K562 (cell line): Measurements from ENCODE around the gene PI4K2B. TPM values are rescaled to one million over a fixed set of nuclear protein-coding genes. Genes with fewer than 3 reads are reported as not detected.

ENCODE experiments used
- ATAC-seq: fragments of 200-7000 bp; cut with Tn5 transposase; 3 replicates; pipeline ENCODE4 v1.9.1; 2020; ENCODE audit warnings: moderate library complexity
- BruUV-seq: library from RNA; stranded (reverse); fragments of 400-500 nt; replicated peaks from 2 replicates; lab custom pipeline; 2021; lab: Mats Ljungman, UMichigan
- CTCF ChIA-PET: fragments of 300-600 bp; formaldehyde crosslinking; extraction: SDS; loops from one replicate; lab custom pipeline; 2021; ENCODE audit warnings: low intra/inter-chr PET ratio; lab: Yijun Ruan, JAX
- POLR2A ChIA-PET: fragments of 300-600, 350-650 bp; sonication (Branson Sonifier 250); formaldehyde crosslinking; extraction: SDS; loops from one replicate; lab custom pipeline; 2021; ENCODE audit warnings: antibody characterized with exemption, inconsistent platforms; lab: Yijun Ruan, JAX
- DNase-seq, 4 experiments: peaks; one replicate each; pipeline versions ENCODE4 v3.0.0 to v3.0.0-alpha.2; 2011 to 2018; ENCODE audit warnings: low spot score in 3 of 4, mixed read lengths in 3 of 4; ENCODE audit errors: extremely low read depth in 1 of 4
- FAIRE-seq: peaks from 2 replicates; lab custom pipeline; 2011; peaks lifted over from hg19 to GRCh38; lab: Jason Lieb, UNC
- H2AFZ ChIP-seq: 2 replicates; pipeline ENCODE4 v1.6.0; 2011; ENCODE audit warnings: low read depth, low read length, control low read depth, inconsistent platforms
- H3K27ac ChIP-seq: fragments of 200-600 bp; 3 replicates; pipeline ENCODE4 v1.8.0; 2011; ENCODE audit warnings: low read depth, mild to moderate bottlenecking, control low read depth, inconsistent platforms, low read length, moderate library complexity, mixed read lengths; ENCODE audit errors: extremely low read depth
- H3K27me3 ChIP-seq, 2 experiments: fragments of 300-600 bp in 1 of 2; 2 replicates in 1 of 2; 3 replicates in 1 of 2; pipeline versions ENCODE4 v1.6.0 to v1.8.0; 2011; ENCODE audit warnings: inconsistent platforms in 2 of 2, low read length in 2 of 2, mild to moderate bottlenecking in 1 of 2, mixed read lengths in 1 of 2, moderate library complexity in 1 of 2; ENCODE audit not compliant: control insufficient read depth in 2 of 2, insufficient read depth in 2 of 2
- H3K36me3 ChIP-seq: fragments of 300-600 bp; 3 replicates; pipeline ENCODE4 v1.8.0; 2011; ENCODE audit warnings: mild to moderate bottlenecking, low read length, inconsistent platforms; ENCODE audit not compliant: control insufficient read depth, insufficient read depth
- H3K4me1 ChIP-seq, 2 experiments: fragments of 200-600 bp in 1 of 2; replicated peaks in 1 of 2; 2 replicates in 1 of 2; 3 replicates in 1 of 2; pipeline versions ENCODE4 v1.5.1 to v1.8.0; 2011; ENCODE audit warnings: inconsistent platforms in 2 of 2, low read length in 2 of 2, mild to moderate bottlenecking in 1 of 2, mixed read lengths in 1 of 2, moderate library complexity in 1 of 2; ENCODE audit not compliant: control insufficient read depth in 2 of 2, insufficient read depth in 2 of 2
- H3K4me2 ChIP-seq: 2 replicates; pipeline ENCODE4 v1.6.1; 2011; ENCODE audit warnings: low read length, control low read depth, inconsistent platforms, mixed read lengths; ENCODE audit not compliant: insufficient read depth
- H3K4me3 ChIP-seq: fragments of 200-600 bp; sonication (generic), shearing (Covaris generic); 2 replicates; pipeline ENCODE4 v1.5.1; 2016; ENCODE audit warnings: control low read depth, inconsistent platforms
- H3K79me2 ChIP-seq: fragments of 200-600 bp; 3 replicates; pipeline ENCODE4 v1.8.0; 2011; ENCODE audit warnings: low read length, inconsistent platforms; ENCODE audit not compliant: control insufficient read depth, insufficient read depth
- H3K9ac ChIP-seq, 2 experiments: 2 replicates each; pipeline versions ENCODE4 v1.6.0 to v1.6.1; 2011; ENCODE audit warnings: low read depth in 2 of 2, low read length in 2 of 2, control low read depth in 1 of 2, inconsistent platforms in 1 of 2, mild to moderate bottlenecking in 1 of 2, mixed read lengths in 1 of 2; ENCODE audit not compliant: insufficient read depth in 1 of 2
- H3K9me1 ChIP-seq: one replicate; pipeline ENCODE4 v1.6.0; 2011; ENCODE audit warnings: inconsistent platforms, mild to moderate bottlenecking, low read length, moderate library complexity; ENCODE audit not compliant: control insufficient read depth, insufficient read depth
- H3K9me3 ChIP-seq: replicated peaks from 2 replicates; pipeline ENCODE4 v1.5.1; 2011; ENCODE audit warnings: low read depth, low read length, inconsistent platforms; ENCODE audit not compliant: control insufficient read depth, insufficient read depth
- H4K20me1 ChIP-seq: replicated peaks from 2 replicates; pipeline ENCODE4 v1.6.1; 2011; ENCODE audit warnings: low read length, inconsistent platforms, mixed read lengths; ENCODE audit not compliant: control insufficient read depth, insufficient read depth
- GABPB1 ChIP-seq: sonication (generic); formaldehyde crosslinking; IDR thresholded peaks from 2 replicates; pipeline ENCODE4 v1.8.0; 2022; ENCODE audit warnings: mild to moderate bottlenecking, missing genetic modification reagents
- NONO ChIP-seq, 2 experiments: fragments of 200-400 bp in 1 of 2; fragments of 450-650 bp in 1 of 2; formaldehyde crosslinking in 1 of 2; IDR thresholded peaks; 2 replicates each; pipeline ENCODE4 v1.6.1; 2017; ENCODE audit warnings: low read depth in 2 of 2, mild to moderate bottlenecking in 2 of 2, moderate library complexity in 2 of 2, low read length in 1 of 2
- SMARCA5 ChIP-seq: fragments of 450-650 bp; IDR thresholded peaks from 2 replicates; pipeline ENCODE4 v1.6.1; 2016
- SNIP1 ChIP-seq: fragments of 450-650 bp; IDR thresholded peaks from 2 replicates; pipeline ENCODE4 v1.7.1; 2017; ENCODE audit warnings: low read depth, mild to moderate bottlenecking
- TCF3 ChIP-seq: sonication (generic); formaldehyde crosslinking; IDR thresholded peaks from 2 replicates; pipeline ENCODE4 v1.4.0; 2020; ENCODE audit warnings: mild to moderate bottlenecking, missing genetic modification reagents
- ZFP30 ChIP-seq: fragments of 250-450 bp; sonication (Bioruptor Pico); IDR thresholded peaks from 2 replicates; pipeline ENCODE4 v1.8.0; 2022; ENCODE audit warnings: moderate library complexity, mild to moderate bottlenecking, inconsistent platforms, borderline replicate concordance
- ZKSCAN3 ChIP-seq: fragments of 250-450 bp; sonication (Bioruptor Pico); IDR thresholded peaks from 2 replicates; pipeline ENCODE4 v1.4.0; 2020
- ZNF644 ChIP-seq: fragments of 200-800 bp; sonication (Bioruptor generic); IDR thresholded peaks from 2 replicates; pipeline ENCODE4 v1.6.1; 2016; ENCODE audit warnings: low read depth, missing genetic modification characterization, missing compliant biosample characterization
- WGBS: fragments of 100-300 bp; shearing (Covaris generic); methylation state at CpG from one replicate; pipeline ENCODE4 v1.1.6; 2016; ENCODE audit warnings: low coverage, mixed read lengths; ENCODE audit not compliant: insufficient coverage; ENCODE audit errors: missing lambda C conversion rate; 5-methylcytosine and 5-hydroxymethylcytosine counted together
- in situ Hi-C: fragments of 300-500 bp; cut with MboI; formaldehyde crosslinking; loops from 4 replicates; pipeline ENCODE4 v1.15.0; 2018; ENCODE audit warnings: inconsistent platforms, mixed read lengths
- intact Hi-C: fragments of 100-400 bp; cut with micrococcal nuclease; formaldehyde crosslinking; loops from 2 replicates; pipeline ENCODE4 v1.14.2; 2022
- polyA plus RNA-seq, 8 experiments: library from polyadenylated mRNA; depleted of rRNA in 4 of 8; stranded (reverse) in 5 of 8; unstranded in 3 of 8; fragments of >200 nt; fragmentation: Nextera tagmentation in 2 of 8; fragmentation: Illumina TruSeq in 1 of 8; extraction: Ambion mirVana in 2 of 8; extraction: Trizol in 1 of 8; gene quantifications; 2 replicates each; pipeline versions ENCODE4 v1.2.1 to v1.2.3, GENCODE V29; 2011 to 2014; ENCODE audit warnings: inconsistent platforms in 1 of 8, missing spikeins in 1 of 8
- total RNA-seq, 7 experiments: library from RNA; depleted of rRNA in 6 of 7; stranded (reverse); fragments of >200 nt in 6 of 7; fragmentation: Illumina TruSeq in 2 of 7; extraction: Trizol in 2 of 7; gene quantifications; 2 replicates each; pipeline versions ENCODE4 v1.2.1 to v1.2.3, GENCODE V29; 2011 to 2021; ENCODE audit warnings: low replicate concordance in 1 of 7
- TF ChIP-seq, protein P1 (sequence below), 3 experiments: fragments of 200-800 bp in 1 of 3; fragments of 250-450 bp in 1 of 3; fragments of 450-650 bp in 1 of 3; sonication (Bioruptor Pico) in 1 of 3; sonication (Bioruptor generic) in 1 of 3; formaldehyde crosslinking in 1 of 3; IDR thresholded peaks; 2 replicates each; pipeline versions ENCODE4 v1.6.1 to v1.8.0; 2016 to 2022; ENCODE audit warnings: mild to moderate bottlenecking in 2 of 3, missing genetic modification characterization in 2 of 3, missing compliant biosample characterization in 1 of 3, moderate library complexity in 1 of 3
- TF ChIP-seq, protein P2 (sequence below), 2 experiments: fragments of 450-650 bp; conservative IDR thresholded peaks; 2 replicates each; pipeline ENCODE4 v1.6.1; 2017; ENCODE audit warnings: mild to moderate bottlenecking in 2 of 2, moderate library complexity in 2 of 2

Gene PI4K2B
- total and polyA plus RNA-seq, 9 of the 15 experiments (the other 6 are each of a cell fraction or from before 2014, with no cell fraction given), result 4.5 to 21.4 (median 16.5) TPM

DNA sequence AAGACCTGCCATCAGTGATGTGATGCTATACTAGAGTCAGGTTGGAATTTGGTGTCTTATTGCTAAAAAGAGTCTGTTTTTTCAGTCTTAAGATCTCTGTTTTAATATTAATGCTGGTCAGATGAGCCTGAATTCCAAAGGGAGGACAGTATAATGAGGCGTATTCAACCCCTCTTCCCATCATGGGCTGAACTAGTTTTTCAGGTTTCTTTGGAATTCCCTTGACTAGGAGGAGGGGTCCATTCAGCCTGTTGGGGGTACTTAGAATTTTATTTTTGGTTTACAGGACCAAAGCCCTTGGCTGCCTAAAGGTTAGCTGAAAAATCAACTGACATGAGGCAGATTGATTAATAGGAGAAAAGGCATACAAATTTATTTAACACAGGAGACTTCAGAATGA is 24.1 kb upstream of the PI4K2B start:
- no peaks in the 10 kb centered on the region; a peak in 1 of 5 replicates for H3K27me3 ChIP-seq
- in situ Hi-C loops, result no loop called here
- TF ChIP-seq, protein P1, sequence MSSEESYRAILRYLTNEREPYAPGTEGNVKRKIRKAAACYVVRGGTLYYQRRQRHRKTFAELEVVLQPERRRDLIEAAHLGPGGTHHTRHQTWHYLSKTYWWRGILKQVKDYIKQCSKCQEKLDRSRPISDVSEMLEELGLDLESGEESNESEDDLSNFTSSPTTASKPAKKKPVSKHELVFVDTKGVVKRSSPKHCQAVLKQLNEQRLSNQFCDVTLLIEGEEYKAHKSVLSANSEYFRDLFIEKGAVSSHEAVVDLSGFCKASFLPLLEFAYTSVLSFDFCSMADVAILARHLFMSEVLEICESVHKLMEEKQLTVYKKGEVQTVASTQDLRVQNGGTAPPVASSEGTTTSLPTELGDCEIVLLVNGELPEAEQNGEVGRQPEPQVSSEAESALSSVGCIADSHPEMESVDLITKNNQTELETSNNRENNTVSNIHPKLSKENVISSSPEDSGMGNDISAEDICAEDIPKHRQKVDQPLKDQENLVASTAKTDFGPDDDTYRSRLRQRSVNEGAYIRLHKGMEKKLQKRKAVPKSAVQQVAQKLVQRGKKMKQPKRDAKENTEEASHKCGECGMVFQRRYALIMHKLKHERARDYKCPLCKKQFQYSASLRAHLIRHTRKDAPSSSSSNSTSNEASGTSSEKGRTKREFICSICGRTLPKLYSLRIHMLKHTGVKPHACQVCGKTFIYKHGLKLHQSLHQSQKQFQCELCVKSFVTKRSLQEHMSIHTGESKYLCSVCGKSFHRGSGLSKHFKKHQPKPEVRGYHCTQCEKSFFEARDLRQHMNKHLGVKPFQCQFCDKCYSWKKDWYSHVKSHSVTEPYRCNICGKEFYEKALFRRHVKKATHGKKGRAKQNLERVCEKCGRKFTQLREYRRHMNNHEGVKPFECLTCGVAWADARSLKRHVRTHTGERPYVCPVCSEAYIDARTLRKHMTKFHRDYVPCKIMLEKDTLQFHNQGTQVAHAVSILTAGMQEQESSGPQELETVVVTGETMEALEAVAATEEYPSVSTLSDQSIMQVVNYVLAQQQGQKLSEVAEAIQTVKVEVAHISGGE (CRISPR knock-in tag; IDR thresholded peaks at IDR 0.05), result no peak
- TF ChIP-seq ZNF644 (no peak), GABPB1 (no peak), SNIP1 (no peak), ZFP30 (CRISPR knock-in tag) (no peak), NONO (IDR thresholded peaks at IDR 0.05; ENCODE audit: low read depth in 2 of 2, low read length in 1 of 2) (no peak), SMARCA5 (no peak), TCF3 (CRISPR knock-in tag) (no peak), ZKSCAN3 (CRISPR knock-in tag) (no peak)
- TF ChIP-seq, protein P2, sequence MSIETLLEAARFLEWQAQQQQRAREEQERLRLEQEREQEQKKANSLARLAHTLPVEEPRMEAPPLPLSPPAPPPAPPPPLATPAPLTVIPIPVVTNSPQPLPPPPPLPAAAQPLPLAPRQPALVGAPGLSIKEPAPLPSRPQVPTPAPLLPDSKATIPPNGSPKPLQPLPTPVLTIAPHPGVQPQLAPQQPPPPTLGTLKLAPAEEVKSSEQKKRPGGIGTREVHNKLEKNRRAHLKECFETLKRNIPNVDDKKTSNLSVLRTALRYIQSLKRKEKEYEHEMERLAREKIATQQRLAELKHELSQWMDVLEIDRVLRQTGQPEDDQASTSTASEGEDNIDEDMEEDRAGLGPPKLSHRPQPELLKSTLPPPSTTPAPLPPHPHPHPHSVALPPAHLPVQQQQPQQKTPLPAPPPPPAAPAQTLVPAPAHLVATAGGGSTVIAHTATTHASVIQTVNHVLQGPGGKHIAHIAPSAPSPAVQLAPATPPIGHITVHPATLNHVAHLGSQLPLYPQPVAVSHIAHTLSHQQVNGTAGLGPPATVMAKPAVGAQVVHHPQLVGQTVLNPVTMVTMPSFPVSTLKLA (conservative IDR thresholded peaks at IDR 0.05), result no peak
- TF ChIP-seq, all 486 proteins: peak for 0
- H3K36me3 ChIP-seq, result no peaks in the 10 kb centered on the region
- FAIRE-seq (no peak), DNase-seq (no peak), ATAC-seq (no peak)
- H3K9me3 ChIP-seq, result no peaks in the 10 kb centered on the region; the same call in 1 of the 2 replicates
- intact Hi-C loops, result no loop called here
- no peak overlapping the region for H3K9ac ChIP-seq
- H3K79me2 ChIP-seq, result no peaks in the 10 kb centered on the region
- no peak overlapping the region for H2AFZ ChIP-seq
- no peaks in the 10 kb centered on the region for H3K9me1 ChIP-seq
- 21% methylated on average over 1 of the region's 1 CpG for WGBS
- no TSS peak for BruUV-seq
- ChIA-PET POLR2A (interaction anchor here (1.1 kb wide), 1 partner anchor 9 kb away, joined by 3 read pairs; no protein-coding TSS in a partner anchor), CTCF (no interaction called here)
- H3K4me3 ChIP-seq, result no peak overlapping the region
- H3K27ac ChIP-seq, result no peak overlapping the region
- no peak overlapping the region for H3K4me2 ChIP-seq
- no peaks in the 10 kb centered on the region; a peak in 1 of 5 replicates for H3K4me1 ChIP-seq
- H4K20me1 ChIP-seq, result no peaks in the 10 kb centered on the region
